AG09319 (cell line): Measurements from ENCODE around the gene BIRC6.

Experiments
- DNase-seq: peaks from one replicate; pipeline ENCODE4 v3.0.0-alpha.2; 2010; ENCODE audit warnings: low read depth; ENCODE audit errors: extremely low read depth
- CTCF ChIP-seq: IDR thresholded peaks from 2 replicates; pipeline ENCODE4 v1.5.1; 2011; ENCODE audit warnings: low read depth, mild to moderate bottlenecking, inconsistent platforms, low read length, moderate library complexity

BIRC6 gene

GRCh38 chr2:32495139-32495538 lies 138.3 kb downstream of the BIRC6 start:
- no peak for TF ChIP-seq CTCF
- no peak for DNase-seq

- no peak for DNase-seq
- no peak for TF ChIP-seq CTCF
These were observed 139.8 kb downstream of the BIRC6 start for GRCh38 chr2:32496662-32497061.

- DNase-seq, result no peak
- no peak for TF ChIP-seq CTCF
These were observed 141.5 kb downstream of the BIRC6 start for GRCh38 chr2:32498306-32498705.

GRCh38 chr2:32502941-32503340 lies 146.1 kb downstream of the BIRC6 start:
- no peak for DNase-seq
- TF ChIP-seq CTCF, result no peak

GRCh38 chr2:32504877-32505478 lies 148.2 kb downstream of the BIRC6 start:
- TF ChIP-seq CTCF, result no peak
- no peak for DNase-seq

- DNase-seq, result no peak
- no peak for TF ChIP-seq CTCF
These were observed 149.6 kb downstream of the BIRC6 start for GRCh38 chr2:32506446-32506845.

- TF ChIP-seq CTCF, result no peak
- DNase-seq, result no peak
These were observed 158.1 kb downstream of the BIRC6 start for GRCh38 chr2:32514946-32515345.
